ENCODE measurements around the gene ZSCAN20.

The ZSCAN20 gene

DNA sequence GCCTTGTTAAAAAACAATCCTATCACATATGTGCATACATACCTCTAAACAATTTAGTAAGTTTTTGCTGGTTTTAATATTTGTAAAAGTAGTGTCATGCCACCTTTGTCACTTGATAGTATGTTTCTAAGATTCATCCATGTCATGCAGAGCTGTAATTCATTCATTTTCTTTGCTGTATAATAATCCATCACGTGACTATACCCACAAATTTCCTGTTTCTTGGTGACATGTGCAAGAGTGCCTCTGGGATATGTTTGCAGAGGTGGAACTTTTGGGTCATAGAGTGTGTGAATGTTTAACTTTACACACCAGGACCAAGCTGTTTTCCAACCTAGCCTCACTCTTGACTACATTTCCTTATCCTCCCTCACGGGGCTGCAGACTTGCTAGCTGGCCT lies 62.9 kb downstream of the ZSCAN20 start:
- DNase-seq, result no peak

DNA sequence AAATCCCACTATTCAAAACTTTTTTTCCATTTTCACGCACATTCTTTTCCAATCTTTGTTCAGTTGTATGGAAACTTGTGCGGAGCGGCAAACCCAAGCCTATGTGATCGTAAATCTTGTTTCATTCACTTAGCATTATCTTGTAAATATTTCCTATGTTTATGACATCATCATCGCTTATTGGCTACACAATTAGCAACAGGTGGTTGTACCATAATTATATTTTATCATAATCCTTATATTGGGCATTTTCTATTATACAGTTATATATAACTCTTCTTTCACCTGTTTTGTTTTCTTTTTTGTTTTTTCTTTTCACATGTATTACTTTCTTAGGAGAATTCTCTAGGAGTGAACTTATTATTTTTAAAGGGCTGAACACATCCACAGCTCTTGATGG lies 65.4 kb downstream of the ZSCAN20 start:
- DNase-seq, result no peak

GRCh38 chr1:33541966-33542365 lies 69.5 kb downstream of the ZSCAN20 start:
- no peak for DNase-seq
